Mucosa of descending colon (tissue), 3 donors: Measurements from ENCODE around the gene TLL1. TPM values are rescaled to one million over a fixed set of nuclear protein-coding genes. Genes with fewer than 3 reads are reported as not detected.

Experiments
- ATAC-seq: fragments of 200-7000 bp; cut with Tn5 transposase; one replicate; pipeline ENCODE4 v1.9.1; 2020; ENCODE audit warnings: mild to moderate bottlenecking, moderate library complexity
- DNase-seq, 3 donors: peaks; one replicate each; pipeline ENCODE4 v3.0.0-alpha.2; 2020
- H3K36me3 ChIP-seq: fragments of 200-600 bp; one replicate; pipeline ENCODE4 v1.8.0; 2021; ENCODE audit warnings: low read depth, mild to moderate bottlenecking
- H3K4me1 ChIP-seq: fragments of 200-600 bp; one replicate; pipeline ENCODE4 v1.8.0; 2021; ENCODE audit warnings: low read depth, mild to moderate bottlenecking
- H3K4me3 ChIP-seq: fragments of 200-600 bp; one replicate; pipeline ENCODE4 v1.8.0; 2021; ENCODE audit warnings: mild to moderate bottlenecking
- H3K9me3 ChIP-seq: fragments of 200-600 bp; one replicate; pipeline ENCODE4 v1.8.0; 2021; ENCODE audit warnings: mild to moderate bottlenecking
- CTCF ChIP-seq: fragments of 200-600 bp; IDR thresholded peaks from one replicate; pipeline ENCODE4 v1.8.0; 2022; ENCODE audit warnings: antibody characterized with exemption, mild to moderate bottlenecking
- intact Hi-C, 2 donors: fragments of 100-400 bp; cut with DNase I in 1 of 2; cut with micrococcal nuclease in 1 of 2; formaldehyde crosslinking; loops; one replicate each; pipeline versions ENCODE4 v1.11.0 to v1.11.1; 2022; cut with DNase I, micrococcal nuclease
- total RNA-seq, 3 donors: library from RNA; stranded (reverse); fragmentation: NEBNext Ultra II Directional in 2 of 3; extraction: Animal tissue kit (Norgen Biotek cat#: 25700) in 2 of 3; gene quantifications; one replicate each; pipeline versions ENCODE4 v1.2.1 to v1.2.4, GENCODE V29; 2021 to 2023
- donor health status: DM: no; HTN: no; CAD: no; lungs with moderate emphysema.
- donor health status: DM: no; HTN: no; CAD: no.
- donor health status: DM: no; HTN: yes; CAD: no.

TLL1 gene
- total RNA-seq, 3 donors from 2014 or later = 2.4 to 4.8 (median 2.5) TPM

- H3K4me3 ChIP-seq = no peak overlapping the region
- H3K9me3 ChIP-seq = no peaks in the 10 kb centered on the region
- no peak for TF ChIP-seq CTCF
- intact Hi-C loops = no loop called here
- no peak for DNase-seq
- H3K4me1 ChIP-seq = no peaks in the 10 kb centered on the region
- H3K36me3 ChIP-seq = no peaks in the 10 kb centered on the region
- no peak for ATAC-seq
Measured at GRCh38 chr4:165928601-165929000, 55.6 kb downstream of the TLL1 start.

- no peak for DNase-seq
- TF ChIP-seq CTCF = no peak
- Histone ChIP-seq H3K4me1 (no peaks in the 10 kb centered on the region), H3K36me3 (no peaks in the 10 kb centered on the region), H3K4me3 (no peak overlapping the region), H3K9me3 (no peaks in the 10 kb centered on the region)
- no peak for ATAC-seq
- intact Hi-C loops = no loop called here
Measured at GRCh38 chr4:165929662-165930061, 56.6 kb downstream of the TLL1 start.

GRCh38 chr4:165931741-165932140, 58.7 kb downstream of the TLL1 start:
- no peak for TF ChIP-seq CTCF
- DNase-seq = no peak
- Histone ChIP-seq H3K4me3 (no peak overlapping the region), H3K4me1 (no peaks in the 10 kb centered on the region), H3K9me3 (no peaks in the 10 kb centered on the region), H3K36me3 (no peaks in the 10 kb centered on the region)
- ATAC-seq = no peak
- intact Hi-C loops = no loop called here

GRCh38 chr4:165944900-165945299, 71.9 kb downstream of the TLL1 start:
- no peaks in the 10 kb centered on the region for H3K4me1 ChIP-seq
- no peak for ATAC-seq
- TF ChIP-seq CTCF = no peak
- no peak for DNase-seq
- intact Hi-C loops = no loop called here
- H3K36me3 ChIP-seq = no peaks in the 10 kb centered on the region
- H3K9me3 ChIP-seq = no peaks in the 10 kb centered on the region
- H3K4me3 ChIP-seq = no peak overlapping the region

GRCh38 chr4:165945991-165946390, 73.0 kb downstream of the TLL1 start:
- Histone ChIP-seq H3K9me3 (no peaks in the 10 kb centered on the region), H3K4me3 (no peak overlapping the region), H3K4me1 (no peaks in the 10 kb centered on the region), H3K36me3 (no peaks in the 10 kb centered on the region)
- ATAC-seq (no peak), DNase-seq (no peak)
- no peak for TF ChIP-seq CTCF
- intact Hi-C loops = no loop called here

- no peak overlapping the region for H3K4me3 ChIP-seq
- H3K36me3 ChIP-seq = no peaks in the 10 kb centered on the region
- no peak for DNase-seq
- no peak for ATAC-seq
- intact Hi-C loops = no loop called here
- H3K9me3 ChIP-seq = no peaks in the 10 kb centered on the region
- no peak for TF ChIP-seq CTCF
- no peaks in the 10 kb centered on the region for H3K4me1 ChIP-seq
Measured at GRCh38 chr4:165947019-165947418, 74.0 kb downstream of the TLL1 start.
